ENCODE data around the gene ATP10B.

Gene ATP10B

DNA sequence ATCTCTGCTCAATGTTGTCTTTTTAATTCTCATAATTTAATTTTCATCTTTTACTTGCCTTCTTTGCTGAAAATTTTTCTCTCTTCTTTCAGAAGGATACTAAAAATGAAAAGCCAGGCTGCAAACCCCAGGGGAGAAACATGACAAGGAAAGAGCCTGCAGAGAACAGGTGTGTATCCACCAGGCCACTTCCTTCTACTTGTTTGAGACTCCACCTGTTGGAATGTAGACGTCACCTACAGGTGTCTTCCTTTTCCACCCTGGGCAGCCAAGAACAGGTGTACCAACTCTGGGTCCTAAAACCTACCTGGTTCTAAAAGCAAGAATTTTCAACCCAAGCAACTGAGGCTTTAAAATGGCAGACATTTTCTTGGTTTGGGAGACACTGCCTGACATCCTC lies 166.8 kb downstream of the ATP10B start:
- DNase-seq = no peak

DNA sequence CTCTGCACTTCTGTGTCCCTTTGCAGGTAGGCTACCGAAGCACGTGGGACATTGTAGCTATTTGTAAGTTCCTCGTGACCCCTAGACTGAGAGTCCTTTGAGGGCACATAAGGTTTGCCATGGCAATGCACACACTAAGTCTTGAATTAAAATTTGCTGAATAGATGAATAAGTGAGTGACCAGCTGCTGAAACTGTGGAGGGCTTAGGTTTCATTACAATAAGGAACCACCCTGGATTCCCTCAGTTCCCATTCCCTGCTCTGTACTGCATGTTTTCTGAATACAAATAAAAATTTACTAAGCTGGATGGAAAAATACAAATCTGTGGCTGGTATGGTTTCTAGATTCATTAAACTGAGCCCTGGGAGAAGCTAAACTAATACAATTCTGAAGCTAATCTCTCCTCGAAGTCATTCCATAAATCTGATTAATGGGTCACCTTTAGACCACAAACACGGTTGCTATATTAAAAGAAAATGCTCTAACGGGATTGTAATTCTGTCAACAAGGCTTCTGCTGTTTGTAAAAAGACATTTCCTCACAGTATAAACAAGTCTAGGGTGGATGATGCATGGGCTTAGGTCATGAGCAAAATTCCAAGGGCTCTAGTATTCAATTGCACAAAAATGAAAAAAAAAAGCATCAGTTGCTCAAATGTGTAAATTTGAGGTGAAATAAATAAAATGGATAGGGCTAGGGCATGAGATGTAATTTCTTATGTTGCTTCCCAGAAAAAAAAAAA lies 172.3 kb downstream of the ATP10B start:
- no peak for DNase-seq

DNA sequence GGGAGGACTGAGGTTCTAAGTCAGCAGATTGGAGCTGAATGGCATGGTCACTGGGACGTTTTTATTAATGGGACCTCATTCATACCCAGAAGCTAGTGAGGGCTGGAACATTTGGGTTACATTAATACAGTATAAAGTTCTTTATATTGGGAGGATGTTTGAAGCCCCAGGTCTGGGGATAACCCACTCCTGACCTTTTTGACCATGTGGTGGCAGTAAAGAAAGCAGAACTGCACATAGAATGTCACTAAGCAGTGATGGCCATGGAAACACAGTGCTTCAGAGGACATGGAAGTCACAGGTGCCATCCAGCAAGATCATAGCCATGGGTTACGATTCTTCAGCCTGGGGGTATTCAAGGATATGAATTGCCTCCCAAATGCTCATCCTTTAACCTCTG lies 176.0 kb downstream of the ATP10B start:
- no peak for DNase-seq

DNA sequence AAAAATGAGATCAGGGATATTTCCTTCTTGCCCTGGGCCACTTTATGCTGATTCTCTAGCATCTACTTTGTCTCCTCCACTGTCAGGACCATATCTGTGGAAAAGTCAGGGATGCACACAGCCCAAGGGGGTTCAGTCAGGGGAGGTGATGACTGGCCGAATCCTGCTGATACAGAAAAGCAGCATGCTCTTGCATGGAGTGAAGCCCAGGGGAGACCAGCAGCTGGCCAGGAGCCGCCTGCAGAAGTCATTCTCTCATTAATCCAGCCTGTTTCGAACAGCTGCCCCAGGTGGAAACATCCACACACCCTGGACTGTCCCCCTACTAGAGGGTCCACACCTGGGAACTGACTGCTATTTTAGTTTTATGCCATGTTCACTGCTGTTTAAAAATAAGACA lies 177.1 kb downstream of the ATP10B start:
- no peak for DNase-seq

DNA sequence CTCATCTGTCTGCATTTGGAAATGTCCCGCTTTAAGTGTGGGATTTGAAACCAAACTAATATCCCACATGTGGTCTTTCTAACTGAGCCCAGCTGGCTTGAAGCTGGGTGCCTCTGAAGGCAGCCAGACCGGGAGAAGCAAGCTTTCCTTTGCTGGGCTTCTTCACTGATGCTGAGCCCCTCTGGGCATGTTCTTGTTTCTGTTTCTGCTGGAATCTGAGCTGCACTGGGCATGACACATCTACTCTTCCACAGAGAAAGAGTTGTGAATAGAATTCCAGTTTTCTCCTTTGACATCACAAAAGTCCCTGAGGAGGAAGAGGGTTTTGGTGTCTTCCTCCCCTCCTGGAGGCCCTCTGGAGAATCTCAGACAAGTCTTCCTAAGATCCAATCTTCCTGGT lies 179.5 kb downstream of the ATP10B start:
- no peak for DNase-seq

DNA sequence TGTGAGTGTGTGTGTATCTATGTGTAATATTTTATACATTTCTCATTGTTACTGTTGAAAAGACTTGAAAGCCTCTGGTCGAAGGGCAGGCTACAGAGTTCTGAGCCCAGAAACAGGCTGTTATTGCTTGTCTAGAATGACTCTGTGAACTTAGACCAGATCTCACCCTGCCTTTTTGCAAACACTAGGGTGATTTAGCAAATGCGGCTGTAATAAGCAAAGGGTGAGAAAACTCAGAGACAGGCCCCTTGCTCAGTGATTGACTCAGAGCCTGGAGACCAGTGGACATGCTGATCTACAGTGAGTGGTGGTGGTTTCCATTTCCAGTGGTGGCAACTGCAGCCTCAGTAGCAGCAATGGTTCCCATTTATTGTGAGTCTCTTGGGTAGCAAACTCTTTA lies 183.7 kb downstream of the ATP10B start:
- no peak for DNase-seq

DNA sequence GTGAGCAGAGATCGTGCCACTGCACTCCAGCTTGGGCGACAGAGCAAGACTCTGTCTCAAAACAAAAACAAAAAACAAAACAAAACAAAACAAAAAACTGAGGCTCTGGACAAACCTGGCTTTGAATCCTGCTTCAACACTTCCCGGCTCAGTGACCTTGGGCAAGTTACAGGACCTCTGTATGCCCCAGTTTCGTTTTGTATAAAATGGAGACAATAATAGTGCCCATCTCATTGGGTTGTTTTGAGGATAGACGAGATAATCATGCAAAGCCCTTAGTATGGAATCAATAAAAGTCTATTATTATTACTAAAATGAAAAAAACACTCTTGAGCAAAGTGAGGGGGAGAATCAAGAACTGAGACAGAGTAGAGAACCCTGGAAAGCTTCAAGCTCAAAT lies 184.9 kb downstream of the ATP10B start:
- no peak for DNase-seq

DNA sequence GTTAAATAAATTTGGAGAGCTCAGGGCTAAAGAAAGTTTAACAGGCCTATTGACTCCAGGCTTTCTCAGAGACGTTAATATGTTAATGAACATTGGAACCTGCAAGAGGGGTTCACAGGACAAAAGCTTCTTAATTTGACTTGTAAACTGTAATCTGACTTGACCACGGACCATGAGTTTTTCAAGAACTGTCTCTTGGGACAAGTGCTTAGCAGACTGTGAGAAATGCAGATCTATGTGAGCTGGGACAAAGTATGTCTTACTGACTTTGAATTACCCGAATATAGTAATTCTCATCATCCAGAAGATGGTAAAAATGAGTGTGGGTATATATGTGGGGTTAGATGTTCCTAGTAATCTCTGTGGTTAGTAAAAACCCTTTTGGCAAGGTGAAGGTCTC lies 186.6 kb downstream of the ATP10B start:
- DNase-seq = no peak

DNA sequence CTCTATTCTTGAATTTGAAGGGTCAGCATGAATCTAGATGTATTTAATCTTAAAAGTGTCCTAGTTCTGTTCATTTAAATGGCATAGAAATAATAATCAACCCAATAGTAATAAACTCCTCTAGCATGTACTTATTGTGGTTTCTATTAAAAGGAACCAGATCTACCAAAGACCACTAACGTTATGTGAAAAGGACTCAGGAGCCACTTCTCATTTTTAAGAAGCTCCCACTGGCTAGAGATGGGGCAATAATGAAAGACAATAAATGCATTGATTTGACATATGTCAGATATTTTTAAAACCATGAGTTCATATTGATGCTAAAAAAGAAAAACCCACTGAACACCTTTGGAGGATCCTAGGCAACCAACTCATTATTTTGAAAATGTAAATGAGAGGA lies 191.9 kb downstream of the ATP10B start:
- no peak for DNase-seq

DNA sequence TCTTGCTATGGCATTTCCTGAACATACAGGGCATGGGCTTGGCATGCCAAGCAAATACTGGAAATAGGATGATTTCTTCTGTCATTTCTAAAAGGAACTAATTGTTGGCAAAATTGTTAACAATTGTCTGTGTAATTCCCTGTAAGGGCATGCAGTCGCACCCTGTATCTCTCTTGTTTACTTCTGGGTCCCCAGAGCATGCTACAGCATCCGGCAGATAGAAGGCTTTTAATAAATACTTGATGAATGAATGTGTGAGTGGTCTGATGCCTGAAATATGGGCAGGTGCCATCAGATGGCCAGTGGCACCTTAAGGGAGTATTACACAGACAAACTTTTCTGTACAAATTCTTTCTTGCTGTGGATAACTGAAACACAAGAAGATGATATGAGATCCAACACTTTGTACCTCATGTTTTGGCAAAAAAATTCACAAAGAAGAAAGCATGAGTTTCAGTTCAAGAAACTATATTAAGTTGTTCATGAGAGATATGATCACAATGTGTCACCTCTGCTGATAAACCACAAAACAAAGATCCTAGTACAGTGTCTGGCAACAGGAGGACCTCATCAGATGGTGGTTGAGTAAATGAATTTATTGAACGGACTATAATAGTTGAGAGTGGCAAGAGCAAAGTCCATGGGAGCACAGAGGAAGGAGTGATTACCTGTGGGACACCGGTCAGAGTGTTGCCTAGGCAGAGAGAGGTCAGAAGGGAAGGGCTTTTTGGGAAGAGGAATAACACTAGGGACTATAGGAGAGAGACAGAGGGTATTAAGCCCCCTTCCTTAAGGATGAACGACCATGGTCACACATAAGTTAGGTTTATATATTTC lies 194.2 kb downstream of the ATP10B start:
- no peak for DNase-seq

DNA sequence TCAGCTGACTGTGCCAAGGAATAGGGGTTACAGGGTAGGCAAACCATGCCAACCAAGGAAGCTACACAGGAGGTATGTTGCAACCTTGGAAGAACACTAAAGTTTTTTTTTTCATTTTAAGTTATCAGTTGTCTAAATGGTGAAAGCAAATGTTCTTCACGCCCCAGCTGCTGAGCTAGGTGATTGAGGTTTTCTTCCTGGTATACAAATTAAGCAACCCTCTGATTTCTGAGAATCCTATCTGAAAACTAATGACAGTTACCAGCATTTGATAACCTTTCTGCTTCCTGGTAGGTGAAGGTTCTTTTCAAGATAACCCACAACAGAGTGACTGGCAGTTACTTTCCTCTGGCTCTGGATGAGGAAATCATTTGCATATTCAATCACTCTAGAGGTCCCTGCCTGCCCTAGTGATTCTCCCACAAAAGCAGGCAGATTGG lies 194.9 kb downstream of the ATP10B start:
- no peak for DNase-seq

DNA sequence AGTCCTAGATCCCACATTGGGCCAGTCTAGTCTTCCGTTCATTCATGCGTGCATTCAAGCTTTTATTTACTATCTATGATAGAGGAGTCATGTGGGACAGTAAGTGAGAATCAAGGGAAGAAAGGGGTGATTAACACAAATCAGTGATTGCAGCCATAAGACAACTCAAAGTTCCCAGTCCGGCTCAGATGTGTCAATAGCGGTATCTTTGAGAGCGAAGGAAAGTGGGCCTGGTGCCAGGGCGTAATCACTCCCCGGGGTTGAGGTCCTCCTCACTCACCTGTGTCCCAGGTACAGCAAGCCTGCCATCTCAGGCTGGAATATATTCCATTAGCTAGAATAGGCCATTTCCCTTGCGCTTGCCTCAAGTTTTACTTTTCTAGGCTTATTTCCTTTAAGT lies 196.3 kb downstream of the ATP10B start:
- DNase-seq = no peak

DNA sequence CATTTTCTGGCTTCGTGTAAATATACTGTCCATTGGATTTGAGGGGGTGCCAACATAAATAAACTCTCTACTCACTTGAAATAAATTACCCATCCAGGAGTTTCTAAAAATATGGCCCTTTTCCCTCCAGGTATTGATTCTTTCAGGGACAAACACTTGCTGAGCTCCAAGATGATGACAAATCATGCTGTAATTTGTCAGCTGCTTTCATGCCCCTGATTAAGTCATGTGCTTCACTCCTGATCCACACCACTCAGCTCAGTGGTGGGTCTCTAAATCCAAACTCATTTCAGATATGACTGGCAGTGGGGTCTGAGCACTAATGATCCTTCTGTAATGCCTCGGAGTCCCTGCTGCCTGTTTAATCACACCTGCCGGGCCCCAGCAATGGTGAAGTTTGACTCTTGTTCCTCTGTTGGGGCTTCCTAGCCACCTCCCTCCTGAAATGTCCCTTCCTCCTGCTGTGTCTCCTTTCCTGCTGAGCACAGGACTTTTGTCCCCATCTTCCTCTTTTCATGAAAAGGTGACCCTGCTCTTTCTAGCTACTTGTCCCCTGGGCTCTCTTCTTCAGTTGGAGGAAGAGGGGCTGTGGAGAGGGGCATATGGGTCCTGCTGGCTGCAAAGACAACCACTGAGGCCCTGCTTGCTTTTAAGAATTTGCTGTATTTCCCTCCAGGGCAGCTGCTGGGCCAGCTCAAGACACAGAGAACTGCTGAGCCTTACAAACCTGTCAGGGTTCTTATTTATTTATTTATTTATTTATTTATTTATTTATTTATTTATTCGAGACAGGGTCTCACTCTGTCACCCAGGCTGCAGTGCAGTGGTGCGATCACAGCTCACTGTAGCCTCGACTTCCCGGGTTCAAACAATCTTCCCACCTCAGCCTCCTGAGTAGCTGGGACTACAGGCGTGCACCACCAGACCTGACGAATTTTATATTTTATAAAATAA lies 200.0 kb downstream of the ATP10B start:
- DNase-seq = no peak

DNA sequence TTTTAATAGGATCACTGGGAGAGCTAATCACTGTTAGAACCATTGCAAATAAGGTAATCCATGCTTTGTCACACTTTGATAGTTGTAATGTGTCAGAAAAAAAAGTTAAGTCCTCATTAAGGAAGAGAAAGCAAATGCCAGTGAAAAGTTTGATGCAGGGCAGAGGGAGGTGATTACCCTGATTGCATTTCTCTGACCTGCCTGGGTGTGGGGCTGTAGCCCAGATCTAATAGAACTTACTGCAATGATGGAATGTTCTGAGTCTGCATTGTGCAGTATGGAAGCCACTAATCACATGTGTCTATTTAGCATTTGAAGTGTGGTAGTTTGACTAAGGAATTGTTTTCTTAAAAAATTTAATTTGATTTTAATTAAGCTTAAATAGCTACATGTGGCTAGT lies 202.7 kb downstream of the ATP10B start:
- DNase-seq = no peak

DNA sequence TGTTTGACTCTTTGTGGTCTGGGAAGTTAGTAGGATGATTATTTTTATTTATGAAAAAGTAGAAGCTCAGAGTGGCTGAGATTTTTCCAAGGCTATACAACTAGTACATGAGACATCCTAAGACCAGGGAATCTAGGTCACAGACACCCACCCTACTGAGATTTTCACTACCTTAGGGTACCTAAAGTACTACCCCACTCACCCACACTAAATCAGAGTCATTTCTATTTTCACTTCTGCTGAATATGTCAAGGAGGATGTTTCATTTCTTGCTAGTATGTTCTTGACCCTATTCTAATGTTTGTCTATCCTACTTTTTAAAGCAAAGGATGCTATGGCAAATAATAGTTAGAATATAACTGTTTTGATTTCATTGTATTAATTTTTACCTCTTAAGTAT lies 206.0 kb downstream of the ATP10B start:
- DNase-seq = no peak

DNA sequence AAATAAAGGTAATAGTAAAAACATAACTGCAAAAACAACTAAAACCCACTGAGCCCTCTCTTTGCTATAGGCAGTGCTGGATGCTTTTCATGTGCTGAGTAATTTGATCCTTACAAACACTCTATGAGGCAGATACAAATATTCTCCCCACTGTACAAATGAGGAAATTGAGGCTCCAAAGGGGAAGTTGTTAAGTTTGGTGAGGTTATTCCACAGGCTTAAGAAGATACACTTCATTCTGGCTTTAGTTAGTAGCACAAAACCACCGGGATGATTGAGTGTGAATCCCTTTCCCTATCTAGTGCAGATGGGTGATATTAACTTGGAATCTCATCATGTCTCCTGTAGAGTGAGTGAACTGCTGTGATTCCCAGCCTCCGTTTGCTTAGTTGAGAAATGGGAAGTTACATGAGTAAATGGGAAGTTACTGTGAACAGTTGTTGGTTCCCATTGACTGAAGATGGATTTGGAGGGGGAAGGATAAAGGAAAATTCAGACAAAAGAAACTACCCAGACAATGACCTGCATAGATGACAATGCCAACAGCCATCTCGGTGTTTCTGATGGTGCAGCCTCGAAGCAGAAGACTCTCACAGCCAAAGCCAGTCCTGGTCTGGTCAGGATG lies 208.3 kb downstream of the ATP10B start:
- no peak for DNase-seq

DNA sequence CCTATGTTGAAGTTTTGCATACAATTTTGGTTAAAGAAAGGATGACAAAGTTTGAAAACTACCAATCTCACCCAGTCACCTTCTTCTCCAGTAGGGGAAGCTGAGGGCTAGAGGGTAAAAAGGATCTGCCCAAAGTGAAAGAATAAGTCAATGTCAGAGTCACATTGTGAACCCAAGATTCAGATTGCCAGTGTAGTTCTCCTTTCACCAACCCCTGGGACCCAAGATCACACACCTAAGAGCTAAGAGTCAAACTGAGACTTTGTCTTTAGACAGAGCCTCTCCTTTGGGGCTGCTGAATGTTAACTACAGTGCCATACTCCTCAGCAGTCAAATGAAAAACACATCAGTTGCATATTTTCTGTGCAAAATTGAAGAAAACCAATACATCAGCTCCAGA lies 210.6 kb downstream of the ATP10B start:
- no peak for DNase-seq

DNA sequence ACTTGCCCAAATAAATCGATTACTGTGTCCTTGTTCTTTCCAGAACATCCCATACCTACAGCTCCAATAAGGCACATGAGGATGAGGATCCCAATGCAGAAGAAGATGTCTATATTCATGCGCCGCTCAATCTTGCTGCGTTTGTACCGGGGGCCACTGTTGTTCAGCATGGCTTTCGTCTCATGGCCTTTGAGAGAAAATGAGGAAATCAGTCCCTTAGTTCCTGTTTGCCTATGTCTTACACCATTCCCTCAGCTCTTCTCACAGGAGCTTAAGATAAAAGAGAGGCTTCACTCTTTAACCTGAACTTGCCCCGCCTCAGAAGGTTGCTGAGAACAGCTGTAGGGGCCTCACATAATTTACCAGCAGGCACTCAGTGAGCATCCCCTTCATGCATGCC lies 211.6 kb downstream of the ATP10B start:
- DNase-seq = no peak

DNA sequence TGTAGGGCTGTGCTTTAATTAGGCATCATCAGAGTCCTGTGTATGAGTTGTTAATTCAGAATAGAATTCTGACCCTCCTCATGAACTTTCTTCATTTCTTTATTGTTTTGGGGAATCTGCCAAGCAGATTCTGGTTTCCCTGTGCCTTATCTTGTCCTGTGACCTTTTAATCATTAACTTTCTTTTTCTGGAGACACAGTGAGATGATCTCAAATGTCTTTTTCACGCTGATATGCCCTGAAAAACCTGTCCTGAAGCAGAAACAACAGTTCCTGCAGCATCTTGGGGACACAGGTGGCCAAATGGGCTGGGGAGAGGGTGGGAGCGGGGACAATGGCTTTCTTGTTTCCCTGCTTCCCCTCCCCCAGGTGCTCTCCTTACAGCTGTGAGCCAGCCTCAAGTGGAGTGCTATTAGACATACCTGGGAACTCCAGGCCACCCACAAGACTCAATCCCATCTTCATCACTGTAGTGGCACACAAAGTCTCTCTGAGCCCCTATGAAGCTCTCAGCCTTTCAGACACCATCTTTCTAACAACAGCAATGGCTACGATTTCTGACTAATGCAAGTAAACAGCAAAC lies 213.8 kb downstream of the ATP10B start:
- DNase-seq = no peak

DNA sequence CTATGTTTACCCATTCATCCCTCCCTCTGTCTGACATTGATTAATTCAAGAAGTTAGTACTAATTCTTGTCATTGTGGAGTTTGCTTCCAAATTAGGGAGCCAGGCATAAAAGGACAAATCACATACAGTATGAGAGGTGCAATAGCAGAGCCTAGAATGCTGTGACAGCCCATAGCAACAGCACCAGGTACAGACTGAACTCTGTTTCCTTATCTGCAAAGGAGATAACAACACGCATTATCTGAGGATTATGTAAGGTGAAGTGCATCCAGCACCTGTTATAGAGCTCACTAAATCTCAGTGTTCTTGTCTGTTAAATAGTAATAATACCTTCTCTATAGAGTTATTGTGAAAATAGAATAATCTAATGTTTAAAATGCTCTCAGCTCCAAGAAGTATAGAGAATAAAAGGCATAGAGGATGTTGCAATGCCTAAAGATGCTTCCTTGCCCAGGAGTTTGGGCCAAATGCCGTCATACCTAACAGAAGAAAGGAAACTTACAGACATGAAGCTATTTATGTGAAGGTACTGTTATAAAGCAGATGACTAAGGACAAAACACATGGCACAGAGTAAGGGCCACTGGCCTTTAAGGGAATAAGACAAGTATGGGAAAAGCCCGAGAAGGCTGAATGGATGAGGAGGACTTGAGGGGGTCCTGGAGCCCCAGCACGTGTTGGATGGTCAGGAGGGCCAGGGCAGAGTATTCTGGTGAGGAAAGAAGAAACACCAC lies 214.5 kb downstream of the ATP10B start:
- DNase-seq = no peak

DNA sequence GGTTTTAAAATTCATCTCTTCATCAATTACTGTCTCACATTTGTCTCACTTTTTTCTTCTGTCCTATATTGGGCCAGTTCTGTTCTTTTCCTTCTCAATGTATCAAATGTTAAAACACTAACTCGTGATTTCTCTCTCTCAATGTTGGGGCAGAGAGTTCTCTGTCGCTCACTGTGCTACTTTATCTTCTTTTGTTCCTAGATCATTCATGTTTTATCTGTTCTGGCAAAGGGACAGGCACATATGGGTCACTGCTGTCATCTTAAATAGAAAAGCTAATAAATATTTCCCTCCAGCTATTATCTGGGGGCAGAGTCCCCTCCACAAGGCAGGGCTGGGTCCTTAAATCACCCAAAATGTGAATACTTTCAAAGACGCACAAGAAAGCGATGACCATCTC lies 216.3 kb downstream of the ATP10B start:
- no peak for DNase-seq

DNA sequence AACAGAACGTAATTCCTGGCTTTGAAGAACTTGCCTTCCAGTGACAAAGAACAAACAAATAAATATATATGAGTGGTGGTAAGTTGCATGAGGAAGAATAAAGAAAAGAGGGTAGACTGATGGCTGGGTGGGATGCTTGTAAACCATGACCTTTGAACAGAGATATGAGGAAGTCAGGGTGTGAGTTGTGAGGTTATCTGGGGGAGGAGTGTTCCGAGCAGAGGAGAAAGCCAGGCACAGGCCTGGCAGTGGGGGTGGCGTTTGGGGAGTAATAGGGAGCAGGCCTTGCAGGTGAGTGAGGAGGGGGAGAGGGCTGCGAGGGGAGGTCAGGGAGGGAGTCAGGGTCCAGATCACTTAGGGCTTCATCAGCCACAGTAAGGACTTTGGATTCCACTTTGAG lies 217.0 kb downstream of the ATP10B start:
- DNase-seq = no peak
